ENCODE measurements around the gene ETS2. TPM values are rescaled to one million over a fixed set of nuclear protein-coding genes. Genes with fewer than 3 reads are reported as not detected.

The ETS2 gene
- total RNA-seq, 1 experiment from 2014 or later: 35.3 TPM

DNA sequence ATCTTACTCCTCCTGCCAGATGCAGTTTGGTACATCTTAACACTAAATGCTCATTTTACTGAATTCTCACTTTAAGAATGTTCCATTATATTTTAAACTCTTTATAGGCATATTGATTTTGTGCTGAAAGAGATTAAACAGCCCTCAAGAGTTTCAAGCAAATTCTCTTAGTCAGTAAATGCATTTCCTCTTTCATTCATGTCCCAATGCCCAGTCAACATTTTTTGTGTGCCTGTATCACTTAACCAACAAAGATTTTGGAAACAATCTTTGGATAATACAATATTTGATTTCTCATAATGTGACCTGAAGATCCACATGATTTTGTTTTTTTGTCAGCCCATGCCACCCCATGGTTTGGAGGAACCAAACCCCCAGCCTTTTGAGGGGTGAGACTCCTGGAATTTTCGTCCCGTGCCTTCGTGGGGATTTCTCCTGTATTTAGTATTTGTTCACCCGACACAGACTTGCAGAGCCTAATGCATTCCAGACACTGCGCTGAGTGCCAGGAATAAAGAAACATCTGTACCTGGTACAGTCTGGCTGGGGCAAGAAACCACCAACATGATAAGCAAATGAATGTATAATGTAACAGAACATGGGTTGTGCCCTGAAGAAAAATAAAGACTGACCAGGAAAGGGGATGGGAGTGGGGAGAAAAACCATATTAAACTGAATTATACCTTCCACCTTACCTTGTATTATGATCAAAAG lies 47.1 kb upstream of the ETS2 start:
- WGBS (ENCODE audit: extremely low coverage, insufficient read length, low lambda C conversion rate): no CpG with 5 or more reads among the region's 5 CpGs
- no peak overlapping the region for H3K4me2 ChIP-seq (ENCODE audit: insufficient read depth, insufficient read length, low read length)
- no peaks in the 10 kb centered on the region for H3K79me1 ChIP-seq (ENCODE audit: insufficient read depth, low read depth, low read length, poor library complexity, severe bottlenecking)
- TF ChIP-seq, protein P1, sequence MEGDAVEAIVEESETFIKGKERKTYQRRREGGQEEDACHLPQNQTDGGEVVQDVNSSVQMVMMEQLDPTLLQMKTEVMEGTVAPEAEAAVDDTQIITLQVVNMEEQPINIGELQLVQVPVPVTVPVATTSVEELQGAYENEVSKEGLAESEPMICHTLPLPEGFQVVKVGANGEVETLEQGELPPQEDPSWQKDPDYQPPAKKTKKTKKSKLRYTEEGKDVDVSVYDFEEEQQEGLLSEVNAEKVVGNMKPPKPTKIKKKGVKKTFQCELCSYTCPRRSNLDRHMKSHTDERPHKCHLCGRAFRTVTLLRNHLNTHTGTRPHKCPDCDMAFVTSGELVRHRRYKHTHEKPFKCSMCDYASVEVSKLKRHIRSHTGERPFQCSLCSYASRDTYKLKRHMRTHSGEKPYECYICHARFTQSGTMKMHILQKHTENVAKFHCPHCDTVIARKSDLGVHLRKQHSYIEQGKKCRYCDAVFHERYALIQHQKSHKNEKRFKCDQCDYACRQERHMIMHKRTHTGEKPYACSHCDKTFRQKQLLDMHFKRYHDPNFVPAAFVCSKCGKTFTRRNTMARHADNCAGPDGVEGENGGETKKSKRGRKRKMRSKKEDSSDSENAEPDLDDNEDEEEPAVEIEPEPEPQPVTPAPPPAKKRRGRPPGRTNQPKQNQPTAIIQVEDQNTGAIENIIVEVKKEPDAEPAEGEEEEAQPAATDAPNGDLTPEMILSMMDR (conservative IDR thresholded peaks at IDR 0.05): no peak
- no peak overlapping the region for H2BK12ac ChIP-seq (ENCODE audit: insufficient read length, low read depth, low read length)
- no peak overlapping the region for H4K5ac ChIP-seq (ENCODE audit: insufficient read length, low read depth, low read length)
- no peak overlapping the region for H3T11ph ChIP-seq (ENCODE audit: low read length)
- Mint-ChIP-seq H3K27me3 (ENCODE audit: low read depth) (peaks cover 64% of the 10 kb centered on the region), H3K4me1 (peaks cover 15 to 19% of the 10 kb centered on the region in 2 experiments), H3K36me3 (ENCODE audit: insufficient read depth in 1 of 3, low read depth in 3 of 3) (no peaks in the 10 kb centered on the region), H3K27ac (no peak overlapping the region), H3K9me3 (no peaks in the 10 kb centered on the region; a peak in 1 of 5 replicates), H3K4me3 (no peak overlapping the region)
- H3K9me3 ChIP-seq (ENCODE audit: control insufficient read depth, low read depth, low read length): no peaks in the 10 kb centered on the region
- no peak overlapping the region for H2BK15ac ChIP-seq (ENCODE audit: low read depth, low read length)
- no peak overlapping the region for H2AK5ac ChIP-seq (ENCODE audit: insufficient read length, low read length)
- no peak overlapping the region for H2BK20ac ChIP-seq (ENCODE audit: low read depth, low read length, poor library complexity, severe bottlenecking)
- no peak overlapping the region for H2BK5ac ChIP-seq (ENCODE audit: insufficient read length, low read length)
- no peak overlapping the region for H3K9ac ChIP-seq (ENCODE audit: extremely low read depth, insufficient read length, low read length)
- no peak overlapping the region for H3K18ac ChIP-seq (ENCODE audit: insufficient read length, low read depth, low read length)
- no peak overlapping the region for H2BK120ac ChIP-seq (ENCODE audit: low read depth, low read length, poor library complexity, severe bottlenecking)
- no peaks in the 10 kb centered on the region for H4K20me1 ChIP-seq (ENCODE audit: control insufficient read depth, insufficient read depth, insufficient read length)
- H3K56ac ChIP-seq (ENCODE audit: insufficient read length, low read depth, low read length): no peak overlapping the region
- H4K91ac ChIP-seq (ENCODE audit: insufficient read length, low read depth, low read length): no peak overlapping the region
- no peaks in the 10 kb centered on the region for H3K27me3 ChIP-seq (ENCODE audit: insufficient read depth, low read length)
- H3K4ac ChIP-seq (ENCODE audit: low read depth, low read length): no peak overlapping the region
- H3K79me2 ChIP-seq (ENCODE audit: insufficient read depth, low read length): no peaks in the 10 kb centered on the region
- no peak overlapping the region for H3K27ac ChIP-seq (ENCODE audit: insufficient read length, low read depth, low read length)
- no peak overlapping the region for H4K8ac ChIP-seq (replicated peaks; ENCODE audit: insufficient read length, low read depth, low read length)
- no peak overlapping the region for H3K23ac ChIP-seq (ENCODE audit: insufficient read length, low read depth, low read length)
- no peak for DNase-seq
- H3K4me1 ChIP-seq (ENCODE audit: insufficient read depth, low read length): no peaks in the 10 kb centered on the region
- H3K14ac ChIP-seq (ENCODE audit: insufficient read depth, low read length): no peak overlapping the region
- no peak overlapping the region for H2AFZ ChIP-seq (ENCODE audit: low read length)
- H3K23me2 ChIP-seq (ENCODE audit: insufficient read length, low read depth, low read length, poor library complexity, severe bottlenecking): no peaks in the 10 kb centered on the region

Data from H9 (cell line).